ENCODE data around the gene HIGD2A. TPM values are rescaled to one million over a fixed set of nuclear protein-coding genes. Genes with fewer than 3 reads are reported as not detected.

The HIGD2A gene
- total and polyA plus RNA-seq, 2 donors (not counting 3 experiments of a cell fraction or from before 2014, with no cell fraction given): 96.2 to 210 TPM

GRCh38 chr5:176373100-176373818, 15.3 kb upstream of the HIGD2A start:
- no peak overlapping the region for H3K9ac ChIP-seq (replicated peaks; ENCODE audit: extremely low read depth, insufficient read depth, low read length)
- H4K20me1 ChIP-seq (replicated peaks; ENCODE audit: control insufficient read depth, extremely low read depth, insufficient read depth, low read length): no peaks in the 10 kb centered on the region
- H3K4me1 ChIP-seq (ENCODE audit: control insufficient read depth, extremely low read depth, insufficient read depth, low read length): no peaks in the 10 kb centered on the region
- peaks cover 0 to 15% of the 10 kb centered on the region in 2 experiments for H3K36me3 ChIP-seq (ENCODE audit: control insufficient read depth in 2 of 2, extremely low read depth in 1 of 2, insufficient read depth in 2 of 2, low read length in 2 of 2)
- H3K9me1 ChIP-seq (replicated peaks; ENCODE audit: control insufficient read depth, extremely low read depth, insufficient read depth, low read length): no peaks in the 10 kb centered on the region
- TF ChIP-seq POLR2AphosphoS5 (IDR thresholded peaks at IDR 0.05; ENCODE audit: insufficient read depth, low read depth, low read length): no peak
- TF ChIP-seq, protein P1, sequence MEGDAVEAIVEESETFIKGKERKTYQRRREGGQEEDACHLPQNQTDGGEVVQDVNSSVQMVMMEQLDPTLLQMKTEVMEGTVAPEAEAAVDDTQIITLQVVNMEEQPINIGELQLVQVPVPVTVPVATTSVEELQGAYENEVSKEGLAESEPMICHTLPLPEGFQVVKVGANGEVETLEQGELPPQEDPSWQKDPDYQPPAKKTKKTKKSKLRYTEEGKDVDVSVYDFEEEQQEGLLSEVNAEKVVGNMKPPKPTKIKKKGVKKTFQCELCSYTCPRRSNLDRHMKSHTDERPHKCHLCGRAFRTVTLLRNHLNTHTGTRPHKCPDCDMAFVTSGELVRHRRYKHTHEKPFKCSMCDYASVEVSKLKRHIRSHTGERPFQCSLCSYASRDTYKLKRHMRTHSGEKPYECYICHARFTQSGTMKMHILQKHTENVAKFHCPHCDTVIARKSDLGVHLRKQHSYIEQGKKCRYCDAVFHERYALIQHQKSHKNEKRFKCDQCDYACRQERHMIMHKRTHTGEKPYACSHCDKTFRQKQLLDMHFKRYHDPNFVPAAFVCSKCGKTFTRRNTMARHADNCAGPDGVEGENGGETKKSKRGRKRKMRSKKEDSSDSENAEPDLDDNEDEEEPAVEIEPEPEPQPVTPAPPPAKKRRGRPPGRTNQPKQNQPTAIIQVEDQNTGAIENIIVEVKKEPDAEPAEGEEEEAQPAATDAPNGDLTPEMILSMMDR (IDR thresholded peaks at IDR 0.05; ENCODE audit: extremely low read depth in 1 of 2, insufficient read depth in 1 of 2, low read depth in 1 of 2, low read length in 2 of 2): no peak
- TF ChIP-seq FOS (IDR thresholded peaks at IDR 0.05; ENCODE audit: borderline replicate concordance, insufficient read depth, low read length): no peak
- TF ChIP-seq JUN (IDR thresholded peaks at IDR 0.05; ENCODE audit: borderline replicate concordance, insufficient read depth, insufficient read length, low read depth): no peak
- no peak for TF ChIP-seq EZH2 (IDR thresholded peaks at IDR 0.05; ENCODE audit: borderline replicate concordance, low read depth, low read length, severe bottlenecking)
- TF ChIP-seq GATA2 (IDR thresholded peaks at IDR 0.05; ENCODE audit: insufficient read depth, insufficient read length, low read depth, low read length): no peak
- TF ChIP-seq POLR2A (IDR thresholded peaks at IDR 0.05; ENCODE audit: low read depth, low read length): no peak
- TF ChIP-seq MYC (IDR thresholded peaks at IDR 0.05; ENCODE audit: low read depth, low read length): no peak
- TF ChIP-seq, protein P2, sequence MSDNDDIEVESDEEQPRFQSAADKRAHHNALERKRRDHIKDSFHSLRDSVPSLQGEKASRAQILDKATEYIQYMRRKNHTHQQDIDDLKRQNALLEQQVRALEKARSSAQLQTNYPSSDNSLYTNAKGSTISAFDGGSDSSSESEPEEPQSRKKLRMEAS (IDR thresholded peaks at IDR 0.05; ENCODE audit: insufficient read depth, insufficient read length): no peak
- FAIRE-seq: no peak
- CTCF ChIA-PET: interaction anchor here (1.6 kb wide), 1 partner anchor 12 kb away, joined by 4 read pairs; the partner anchor contains the start of gene KIAA1191
- DNase-seq (ENCODE audit: low read depth, low spot score): no peak
- no peak overlapping the region for H2AFZ ChIP-seq (ENCODE audit: low read depth, low read length)
- dilution Hi-C loops (cut with MboI; ENCODE audit: extremely low pct_ligation_motif_present, low sequenced_read_pairs) (no loop called here), intact Hi-C loops (cut with micrococcal nuclease) (no loop called here)
- H3K79me2 ChIP-seq (ENCODE audit: control insufficient read depth, insufficient read depth, low read length): no peaks in the 10 kb centered on the region
- no TSS peak for BruUV-seq (replicated peaks)
- no peaks in the 10 kb centered on the region for H3K9me3 ChIP-seq (replicated peaks; ENCODE audit: control insufficient read depth, insufficient read depth, low read length)
- no peak overlapping the region for H3K27ac ChIP-seq (ENCODE audit: insufficient read depth, low read depth, low read length)
- no peak overlapping the region for H3K4me3 ChIP-seq (replicated peaks in 1 of 3; ENCODE audit: insufficient read depth in 1 of 3, low read depth in 1 of 3, low read length in 3 of 3)
- no peak overlapping the region for H3K4me2 ChIP-seq (ENCODE audit: insufficient read depth, low read length)
- no peaks in the 10 kb centered on the region for H3K27me3 ChIP-seq (ENCODE audit: control insufficient read depth in 2 of 2, insufficient read depth in 2 of 2, low read length in 2 of 2)
- POLR2A ChIA-PET: no interaction called here
